HepG2 (cell line): ENCODE results near the gene CLIC4. TPM values are rescaled to one million over a fixed set of nuclear protein-coding genes. Genes with fewer than 3 reads are reported as not detected.

ENCODE experiments used
- AFF4 ChIP-seq: sonication (generic); formaldehyde crosslinking; IDR thresholded peaks from 2 replicates; pipeline ENCODE4 v1.4.0; 2020; ENCODE audit warnings: missing genetic modification reagents
- ATF7-NPFF ChIP-seq: sonication (generic); formaldehyde crosslinking; IDR thresholded peaks from 2 replicates; pipeline ENCODE4 v1.8.1; 2023; ENCODE audit warnings: mild to moderate bottlenecking, low read depth, missing genetic modification reagents, moderate library complexity
- CTCF ChIP-seq: sonication (generic); formaldehyde crosslinking; IDR thresholded peaks from 2 replicates; pipeline ENCODE4 v1.5.0; 2020; ENCODE audit warnings: mild to moderate bottlenecking, missing genetic modification reagents, moderate library complexity
- FOSL2 ChIP-seq: sonication (generic); formaldehyde crosslinking; IDR thresholded peaks from 2 replicates; pipeline ENCODE4 v1.4.0; 2020; ENCODE audit warnings: missing genetic modification reagents
- IRF2 ChIP-seq: IDR thresholded peaks from 2 replicates; pipeline ENCODE4 v1.6.1; 2018; ENCODE audit warnings: missing genetic modification reagents, missing compliant biosample characterization
- KDM5B ChIP-seq: sonication (generic); formaldehyde crosslinking; IDR thresholded peaks from 2 replicates; pipeline ENCODE4 v1.4.0; 2020; ENCODE audit warnings: missing genetic modification reagents, mild to moderate bottlenecking, borderline replicate concordance
- NFKB2 ChIP-seq: sonication (generic); formaldehyde crosslinking; IDR thresholded peaks from 2 replicates; pipeline ENCODE4 v1.4.0; 2020; ENCODE audit warnings: missing genetic modification reagents, borderline replicate concordance
- NONO ChIP-seq, 2 experiments: fragments of 450-650 bp in 1 of 2; sonication (generic) in 1 of 2; formaldehyde crosslinking in 1 of 2; IDR thresholded peaks in 1 of 2; conservative IDR thresholded peaks in 1 of 2; 2 replicates each; pipeline versions ENCODE4 v1.6.1 to v1.8.0; 2017 to 2022; ENCODE audit warnings: mild to moderate bottlenecking in 1 of 2, missing genetic modification reagents in 1 of 2, moderate library complexity in 1 of 2
- PHF21A ChIP-seq: sonication (generic); formaldehyde crosslinking; IDR thresholded peaks from 2 replicates; pipeline ENCODE4 v1.5.0; 2020; ENCODE audit warnings: mild to moderate bottlenecking, missing genetic modification reagents
- PHF8 ChIP-seq: sonication (generic); formaldehyde crosslinking; IDR thresholded peaks from 2 replicates; pipeline ENCODE4 v1.5.0; 2020; ENCODE audit warnings: missing genetic modification reagents
- RERE ChIP-seq: IDR thresholded peaks from 2 replicates; pipeline ENCODE4 v1.6.1; 2016; ENCODE audit warnings: low read depth, missing genetic modification reagents, missing compliant biosample characterization
- TOPORS ChIP-seq: sonication (generic); formaldehyde crosslinking; IDR thresholded peaks from 2 replicates; pipeline ENCODE4 v1.8.0; 2023; ENCODE audit warnings: mild to moderate bottlenecking, missing genetic modification reagents
- ZFX ChIP-seq: sonication (generic); formaldehyde crosslinking; IDR thresholded peaks from 2 replicates; pipeline ENCODE4 v1.4.0; 2020; ENCODE audit warnings: mild to moderate bottlenecking, low read depth, missing genetic modification reagents, moderate library complexity
- ZNF460 ChIP-seq: sonication (generic); formaldehyde crosslinking; IDR thresholded peaks from 2 replicates; pipeline ENCODE4 v1.5.1; 2020; ENCODE audit warnings: missing genetic modification reagents, mild to moderate bottlenecking, borderline replicate concordance
- ZNF543 ChIP-seq: sonication (generic); formaldehyde crosslinking; IDR thresholded peaks from 2 replicates; pipeline ENCODE4 v1.4.0; 2020; ENCODE audit warnings: mild to moderate bottlenecking, missing genetic modification reagents
- ZNF570 ChIP-seq: sonication (generic); formaldehyde crosslinking; IDR thresholded peaks from 2 replicates; pipeline ENCODE4 v1.4.0; 2020; ENCODE audit warnings: mild to moderate bottlenecking, missing genetic modification reagents, borderline replicate concordance
- polyA plus RNA-seq, 8 experiments: library from polyadenylated mRNA; depleted of rRNA in 3 of 8; stranded (reverse) in 7 of 8; unstranded in 1 of 8; fragments of >200 nt; fragmentation: Illumina TruSeq in 4 of 8; extraction: Trizol in 4 of 8; gene quantifications; 2 replicates each; pipeline versions ENCODE4 v1.2.1 to v1.2.3, GENCODE V29; 2011 to 2016; ENCODE audit warnings: low read depth in 4 of 8, missing spikeins in 1 of 8, mixed read lengths in 1 of 8; ENCODE audit not compliant: insufficient read depth in 1 of 8
- total RNA-seq, 5 experiments: library from RNA; depleted of rRNA; stranded (reverse); fragments of >200 nt; fragmentation: Illumina TruSeq; extraction: Trizol; gene quantifications; 2 replicates each; pipeline ENCODE4 v1.2.3, GENCODE V29; 2016; ENCODE audit warnings: low read depth in 1 of 5

CLIC4 gene
- total and polyA plus RNA-seq, 2 of the 13 experiments (the other 11 are each of a cell fraction or from before 2014, with no cell fraction given) = 23.3 to 77.4 TPM

GRCh38 chr1:24847995-24848881, 103.0 kb downstream of the CLIC4 start (continued):
- TF ChIP-seq TOPORS (CRISPR knock-in tag) (0 out of 2 replicates have a peak, but pooled peaks have one; percentile 9), NONO (IDR thresholded peaks at IDR 0.05) (no peak), NONO (CRISPR knock-in tag; conservative IDR thresholded peaks at IDR 0.05) (peak; percentile 19; the same call in 1 of the 2 replicates), PHF21A (CRISPR knock-in tag) (0 out of 2 replicates have a peak, but pooled peaks have one; percentile 34), IRF2 (CRISPR knock-in tag) (peak; percentile 25; the same call in 1 of the 2 replicates), FOSL2 (CRISPR knock-in tag) (no peak; the same call in 1 of the 2 replicates), ZNF460 (CRISPR knock-in tag) (no peak), CTCF (peak; percentile 98), AFF4 (0 out of 2 replicates have a peak, but pooled peaks have one; percentile 50), KDM5B (CRISPR knock-in tag) (peak; percentile 61), ZNF543 (CRISPR knock-in tag) (peak; percentile 75; the same call in 1 of the 2 replicates), ATF7-NPFF (0 out of 2 replicates have a peak, but pooled peaks have one; percentile 19), ZNF570 (CRISPR knock-in tag) (no peak), PHF8 (peak; percentile 44), NFKB2 (CRISPR knock-in tag) (peak; percentile 39; the same call in 1 of the 2 replicates), ZFX (CRISPR knock-in tag) (0 out of 2 replicates have a peak, but pooled peaks have one; percentile 40), RERE (CRISPR knock-in tag) (peak; percentile 9; the same call in 1 of the 2 replicates)
